ENCODE data around the gene ODF2.

The ODF2 gene

DNA sequence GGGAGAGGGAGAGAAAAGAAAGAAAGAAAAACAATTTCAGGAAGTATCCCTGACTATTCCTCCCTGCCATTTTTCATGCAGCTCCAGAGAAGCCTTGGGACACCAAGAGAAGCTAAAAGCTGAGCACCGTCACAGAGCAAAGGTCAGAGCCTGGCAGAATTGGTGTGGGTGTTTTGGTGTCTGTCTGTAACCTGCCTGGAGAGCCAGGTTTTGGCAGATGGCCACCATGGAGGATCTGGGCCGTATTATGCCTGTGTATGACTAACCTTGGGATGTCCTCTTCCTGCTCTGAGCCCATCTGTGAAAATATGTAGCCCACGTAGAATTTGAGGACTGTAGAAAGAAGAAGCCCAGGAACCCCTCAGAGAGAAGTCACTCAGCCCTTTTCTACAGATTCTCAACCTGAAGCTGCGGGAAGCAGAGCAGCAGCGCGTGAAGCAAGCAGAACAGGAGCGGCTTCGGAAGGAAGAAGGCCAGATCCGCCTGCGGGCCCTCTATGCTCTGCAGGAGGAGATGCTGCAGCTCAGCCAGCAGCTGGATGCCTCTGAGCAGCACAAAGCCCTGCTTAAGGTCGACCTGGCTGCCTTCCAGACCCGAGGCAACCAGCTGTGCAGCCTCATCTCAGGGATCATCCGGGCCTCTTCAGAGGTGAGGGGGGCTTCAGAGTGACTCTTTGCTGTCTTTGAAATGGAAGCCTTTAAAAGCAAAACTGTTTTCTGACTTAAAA is 67.6 kb downstream of the ODF2 start:
- H3K4me2 ChIP-seq (ENCODE audit: low read length) = no peak overlapping the region
- H3K27me3 ChIP-seq (ENCODE audit: control insufficient read depth, insufficient read depth, low read length) = no peaks in the 10 kb centered on the region
- H3K36me3 ChIP-seq (ENCODE audit: control insufficient read depth, insufficient read depth, low read length) = no peaks in the 10 kb centered on the region
- no peak overlapping the region for H3K9ac ChIP-seq
- H3K27ac ChIP-seq = peak overlapping the region; percentile 79
- H3K4me1 ChIP-seq = peaks cover 4% of the 10 kb centered on the region
- H2AFZ ChIP-seq = peak overlapping the region; percentile 33
- H3K4me3 ChIP-seq (ENCODE audit: low read depth, low read length) = no peak overlapping the region
- TF ChIP-seq, protein P1, sequence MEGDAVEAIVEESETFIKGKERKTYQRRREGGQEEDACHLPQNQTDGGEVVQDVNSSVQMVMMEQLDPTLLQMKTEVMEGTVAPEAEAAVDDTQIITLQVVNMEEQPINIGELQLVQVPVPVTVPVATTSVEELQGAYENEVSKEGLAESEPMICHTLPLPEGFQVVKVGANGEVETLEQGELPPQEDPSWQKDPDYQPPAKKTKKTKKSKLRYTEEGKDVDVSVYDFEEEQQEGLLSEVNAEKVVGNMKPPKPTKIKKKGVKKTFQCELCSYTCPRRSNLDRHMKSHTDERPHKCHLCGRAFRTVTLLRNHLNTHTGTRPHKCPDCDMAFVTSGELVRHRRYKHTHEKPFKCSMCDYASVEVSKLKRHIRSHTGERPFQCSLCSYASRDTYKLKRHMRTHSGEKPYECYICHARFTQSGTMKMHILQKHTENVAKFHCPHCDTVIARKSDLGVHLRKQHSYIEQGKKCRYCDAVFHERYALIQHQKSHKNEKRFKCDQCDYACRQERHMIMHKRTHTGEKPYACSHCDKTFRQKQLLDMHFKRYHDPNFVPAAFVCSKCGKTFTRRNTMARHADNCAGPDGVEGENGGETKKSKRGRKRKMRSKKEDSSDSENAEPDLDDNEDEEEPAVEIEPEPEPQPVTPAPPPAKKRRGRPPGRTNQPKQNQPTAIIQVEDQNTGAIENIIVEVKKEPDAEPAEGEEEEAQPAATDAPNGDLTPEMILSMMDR (IDR thresholded peaks at IDR 0.05) = no peak
- no peaks in the 10 kb centered on the region for H3K9me3 ChIP-seq (ENCODE audit: control insufficient read depth, low read length)
- H3K79me2 ChIP-seq = no peaks in the 10 kb centered on the region

DNA sequence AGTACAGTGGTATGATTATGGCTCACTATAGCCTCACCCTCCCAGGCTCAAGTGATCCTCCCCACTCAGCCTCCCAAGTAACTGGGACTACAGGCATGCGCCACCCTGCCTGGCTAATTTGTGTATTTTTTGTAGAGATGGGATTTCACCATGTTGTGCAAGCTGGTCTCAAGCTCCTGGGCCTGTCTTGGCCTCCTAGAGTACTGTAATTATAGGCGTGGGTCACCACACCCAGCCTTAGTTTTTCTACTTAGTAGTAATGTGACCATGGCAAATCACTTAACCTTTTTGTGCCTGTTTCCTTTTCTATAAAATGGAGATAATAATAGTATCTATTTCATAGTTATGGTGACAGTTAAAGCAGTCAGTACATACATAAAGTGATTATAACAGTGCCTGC is 70.9 kb downstream of the ODF2 start:
- Histone ChIP-seq H3K9ac (no peak overlapping the region), H2AFZ (no peak overlapping the region), H3K36me3 (ENCODE audit: control insufficient read depth, insufficient read depth, low read length) (no peaks in the 10 kb centered on the region), H3K9me3 (ENCODE audit: control insufficient read depth, low read length) (no peaks in the 10 kb centered on the region), H3K27ac (no peak overlapping the region), H3K4me2 (ENCODE audit: low read length) (no peak overlapping the region), H3K4me3 (ENCODE audit: low read depth, low read length) (no peak overlapping the region), H3K27me3 (ENCODE audit: control insufficient read depth, insufficient read depth, low read length) (no peaks in the 10 kb centered on the region), H3K79me2 (no peaks in the 10 kb centered on the region), H3K4me1 (peaks cover 4% of the 10 kb centered on the region)
- TF ChIP-seq, protein P1 (IDR thresholded peaks at IDR 0.05) = no peak

DNA sequence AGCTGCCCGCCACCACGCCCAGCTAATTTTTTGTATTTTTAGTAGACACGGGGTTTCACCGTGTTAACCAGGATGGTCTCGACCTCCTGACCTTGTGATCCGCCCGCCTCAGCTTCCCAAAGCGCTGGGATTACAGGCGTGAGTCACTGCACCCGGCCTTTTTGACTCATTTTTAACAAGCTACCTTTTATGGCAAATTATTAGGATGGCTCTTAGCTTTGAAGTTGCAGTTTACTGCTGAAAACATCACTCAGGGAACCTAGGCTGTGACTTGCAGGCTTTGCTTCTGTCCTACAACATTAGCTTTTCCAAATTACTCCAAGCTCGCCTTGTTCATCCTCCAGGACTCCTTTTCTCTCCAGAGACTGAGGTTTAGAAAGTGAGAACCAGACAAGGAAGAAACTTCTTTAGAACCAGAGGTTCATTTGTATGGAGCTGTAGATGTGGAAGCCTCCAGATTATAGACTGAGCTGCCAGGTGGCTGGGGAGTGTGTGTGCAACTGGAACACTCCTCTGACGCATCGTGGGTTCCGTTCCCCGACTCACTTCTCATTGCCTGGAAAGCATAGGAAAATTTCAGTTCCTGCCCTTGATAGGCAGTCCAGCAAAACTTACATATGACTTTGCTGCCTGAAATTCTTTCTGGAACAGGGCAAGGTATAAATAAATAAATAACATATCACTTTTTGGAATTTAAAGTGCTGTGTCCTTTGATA is 72.8 kb downstream of the ODF2 start:
- H3K27ac ChIP-seq = no peak overlapping the region
- no peak overlapping the region for H3K4me2 ChIP-seq (ENCODE audit: low read length)
- H3K9ac ChIP-seq = no peak overlapping the region
- TF ChIP-seq, protein P1 (IDR thresholded peaks at IDR 0.05) = no peak
- no peaks in the 10 kb centered on the region for H3K4me1 ChIP-seq
- no peaks in the 10 kb centered on the region for H3K27me3 ChIP-seq (ENCODE audit: control insufficient read depth, insufficient read depth, low read length)
- H3K4me3 ChIP-seq (ENCODE audit: low read depth, low read length) = no peak overlapping the region
- no peaks in the 10 kb centered on the region for H3K9me3 ChIP-seq (ENCODE audit: control insufficient read depth, low read length)
- H3K79me2 ChIP-seq = no peaks in the 10 kb centered on the region
- H3K36me3 ChIP-seq (ENCODE audit: control insufficient read depth, insufficient read depth, low read length) = no peaks in the 10 kb centered on the region
- no peak overlapping the region for H2AFZ ChIP-seq

GRCh38 chr9:128529191-128529590 is 73.4 kb downstream of the ODF2 start:
- Histone ChIP-seq H3K4me3 (ENCODE audit: low read depth, low read length) (no peak overlapping the region), H2AFZ (no peak overlapping the region), H3K79me2 (no peaks in the 10 kb centered on the region), H3K4me2 (ENCODE audit: low read length) (no peak overlapping the region), H3K9me3 (ENCODE audit: control insufficient read depth, low read length) (no peaks in the 10 kb centered on the region), H3K27me3 (ENCODE audit: control insufficient read depth, insufficient read depth, low read length) (no peaks in the 10 kb centered on the region), H3K9ac (no peak overlapping the region), H3K4me1 (no peaks in the 10 kb centered on the region), H3K27ac (no peak overlapping the region), H3K36me3 (ENCODE audit: control insufficient read depth, insufficient read depth, low read length) (no peaks in the 10 kb centered on the region)
- TF ChIP-seq, protein P1 (IDR thresholded peaks at IDR 0.05) = no peak
